WTC11 (cell line): ENCODE results near the gene TNFAIP3. TPM values are rescaled to one million over a fixed set of nuclear protein-coding genes. Genes with fewer than 3 reads are reported as not detected.

Source experiments
- ATAC-seq: fragments of 200-7000 bp; cut with Tn5 transposase; 2 replicates; pipeline ENCODE4 v1.10.0; 2021; ENCODE audit warnings: mild to moderate bottlenecking, moderate library complexity
- CTCF ChIA-PET: fragments of 300-600 bp; sonication (Branson Sonifier 250); formaldehyde crosslinking; loops from one replicate; lab custom pipeline; 2021; ENCODE audit warnings: antibody characterized with exemption; lab: Charles Lee
- POLR2A ChIA-PET: fragments of 350-600 bp; sonication (Branson Sonifier 250); formaldehyde crosslinking; loops from one replicate; lab custom pipeline; 2021; ENCODE audit warnings: antibody characterized with exemption; lab: Charles Lee
- DNase-seq: peaks from one replicate; pipeline ENCODE4 v3.0.0; 2021; ENCODE audit warnings: low spot score
- H3K27ac Mint-ChIP-seq: 2 replicates; pipeline ENCODE4 v1.8.0; 2021; ENCODE audit warnings: mixed read lengths
- H3K27me3 Mint-ChIP-seq: 2 replicates; pipeline ENCODE4 v1.8.0; 2021; ENCODE audit warnings: low read depth, mild to moderate bottlenecking, moderate library complexity, mixed read lengths
- H3K36me3 Mint-ChIP-seq: 2 replicates; pipeline ENCODE4 v1.8.0; 2021; ENCODE audit warnings: mixed read lengths
- H3K4me1 Mint-ChIP-seq: 2 replicates; pipeline ENCODE4 v1.8.0; 2022; ENCODE audit warnings: mixed read lengths
- H3K4me3 Mint-ChIP-seq: 2 replicates; pipeline ENCODE4 v1.8.0; 2021; ENCODE audit warnings: mild to moderate bottlenecking, moderate library complexity, mixed read lengths
- H3K9me3 Mint-ChIP-seq: 2 replicates; pipeline ENCODE4 v1.8.0; 2021; ENCODE audit warnings: mixed read lengths
- CREB1 ChIP-seq: sonication (generic); formaldehyde crosslinking; IDR thresholded peaks from 2 replicates; pipeline ENCODE4 v1.8.0; 2023; ENCODE audit warnings: mild to moderate bottlenecking, missing genetic modification reagents
- ELF4 ChIP-seq: sonication (generic); formaldehyde crosslinking; IDR thresholded peaks from 2 replicates; pipeline ENCODE4 v1.8.1; 2022; ENCODE audit warnings: low read depth, mild to moderate bottlenecking, moderate library complexity, missing genetic modification reagents
- EMX1 ChIP-seq: fragments of 250-450 bp; sonication (Bioruptor Pico); IDR thresholded peaks from 2 replicates; pipeline ENCODE4 v1.8.0; 2021; ENCODE audit warnings: mild to moderate bottlenecking
- ETV6 ChIP-seq: sonication (generic); formaldehyde crosslinking; IDR thresholded peaks from 2 replicates; pipeline ENCODE4 v1.8.1; 2022; ENCODE audit warnings: mild to moderate bottlenecking, missing genetic modification reagents
- FOXJ3 ChIP-seq: sonication (generic); formaldehyde crosslinking; IDR thresholded peaks from 2 replicates; pipeline ENCODE4 v1.9.0; 2021; ENCODE audit warnings: missing genetic modification reagents, mild to moderate bottlenecking, borderline replicate concordance
- IRF2 ChIP-seq: sonication (generic); formaldehyde crosslinking; IDR thresholded peaks from 2 replicates; pipeline ENCODE4 v1.8.0; 2022; ENCODE audit warnings: low read depth, missing genetic modification reagents, borderline replicate concordance
- KAT7 ChIP-seq: sonication (generic); formaldehyde crosslinking; IDR thresholded peaks from 2 replicates; pipeline ENCODE4 v1.8.1; 2023; ENCODE audit warnings: missing genetic modification reagents, mild to moderate bottlenecking, borderline replicate concordance
- MXD4 ChIP-seq: fragments of 250-450 bp; sonication (Bioruptor Pico); IDR thresholded peaks from 2 replicates; pipeline ENCODE4 v1.8.0; 2021; ENCODE audit warnings: mild to moderate bottlenecking, moderate library complexity, borderline replicate concordance
- NR1H2 ChIP-seq: sonication (generic); formaldehyde crosslinking; IDR thresholded peaks from 2 replicates; pipeline ENCODE4 v1.9.0; 2021; ENCODE audit warnings: mild to moderate bottlenecking, moderate library complexity, missing genetic modification reagents
- OVOL2 ChIP-seq: fragments of 250-450 bp; sonication (Bioruptor Pico); IDR thresholded peaks from 2 replicates; pipeline ENCODE4 v1.9.0; 2021; ENCODE audit warnings: mild to moderate bottlenecking, borderline replicate concordance
- RORB ChIP-seq: fragments of 250-450 bp; sonication (Bioruptor Pico); IDR thresholded peaks from 2 replicates; pipeline ENCODE4 v1.9.0; 2021; ENCODE audit warnings: mild to moderate bottlenecking
- SP1 ChIP-seq: sonication (generic); formaldehyde crosslinking; conservative IDR thresholded peaks from 2 replicates; pipeline ENCODE4 v1.8.1; 2022; ENCODE audit warnings: missing genetic modification reagents
- ZNF138 ChIP-seq: sonication (generic); formaldehyde crosslinking; conservative IDR thresholded peaks from 2 replicates; pipeline ENCODE4 v1.8.1; 2022; ENCODE audit warnings: mild to moderate bottlenecking, moderate library complexity, missing genetic modification reagents
- ZNF263 ChIP-seq: sonication (generic); formaldehyde crosslinking; IDR thresholded peaks from 2 replicates; pipeline ENCODE4 v1.8.1; 2022; ENCODE audit warnings: low read depth, mild to moderate bottlenecking, moderate library complexity, missing genetic modification reagents
- ZNF317 ChIP-seq: sonication (generic); formaldehyde crosslinking; IDR thresholded peaks from 2 replicates; pipeline ENCODE4 v1.8.1; 2023; ENCODE audit warnings: low read depth, mild to moderate bottlenecking, moderate library complexity, missing genetic modification reagents, borderline replicate concordance
- ZNF423 ChIP-seq: fragments of 250-450 bp; sonication (Bioruptor Pico); IDR thresholded peaks from 2 replicates; pipeline ENCODE4 v2.1.2; 2022; ENCODE audit warnings: mild to moderate bottlenecking, moderate library complexity
- ZNF671 ChIP-seq: fragments of 250-450 bp; sonication (Bioruptor Pico); IDR thresholded peaks from 2 replicates; pipeline ENCODE4 v1.8.0; 2021; ENCODE audit warnings: mild to moderate bottlenecking
- total RNA-seq: library from RNA; stranded (reverse); gene quantifications from 3 replicates; pipeline ENCODE4 v1.2.3, GENCODE V29; 2021
- TF ChIP-seq, protein P1 (sequence below): sonication (generic); formaldehyde crosslinking; conservative IDR thresholded peaks from 2 replicates; pipeline ENCODE4 v1.8.1; 2023; ENCODE audit warnings: mild to moderate bottlenecking, low read depth, missing genetic modification reagents, moderate library complexity
- TF ChIP-seq, protein P2 (sequence below): sonication (generic); formaldehyde crosslinking; IDR thresholded peaks from 2 replicates; pipeline ENCODE4 v1.8.0; 2023; ENCODE audit warnings: missing genetic modification reagents
- TF ChIP-seq, protein P3 (sequence below): sonication (generic); formaldehyde crosslinking; IDR thresholded peaks from 2 replicates; pipeline ENCODE4 v1.8.1; 2022; ENCODE audit warnings: low read depth, mild to moderate bottlenecking, moderate library complexity, missing genetic modification reagents, borderline replicate concordance
- TF ChIP-seq, protein P4 (sequence below): sonication (generic); formaldehyde crosslinking; IDR thresholded peaks from 2 replicates; pipeline ENCODE4 v1.8.0; 2022; ENCODE audit warnings: mild to moderate bottlenecking, missing genetic modification reagents
- TF ChIP-seq, protein P5 (sequence below): sonication (generic); formaldehyde crosslinking; IDR thresholded peaks from 2 replicates; pipeline ENCODE4 v1.8.1; 2023; ENCODE audit warnings: mild to moderate bottlenecking, missing genetic modification reagents, moderate library complexity
- TF ChIP-seq, protein P6 (sequence below): fragments of 250-450 bp; sonication (Bioruptor Pico); IDR thresholded peaks from 2 replicates; pipeline ENCODE4 v1.9.0; 2021; ENCODE audit warnings: mild to moderate bottlenecking

Gene TNFAIP3
- total RNA-seq, 1 experiment from 2014 or later = 4.2 TPM

DNA sequence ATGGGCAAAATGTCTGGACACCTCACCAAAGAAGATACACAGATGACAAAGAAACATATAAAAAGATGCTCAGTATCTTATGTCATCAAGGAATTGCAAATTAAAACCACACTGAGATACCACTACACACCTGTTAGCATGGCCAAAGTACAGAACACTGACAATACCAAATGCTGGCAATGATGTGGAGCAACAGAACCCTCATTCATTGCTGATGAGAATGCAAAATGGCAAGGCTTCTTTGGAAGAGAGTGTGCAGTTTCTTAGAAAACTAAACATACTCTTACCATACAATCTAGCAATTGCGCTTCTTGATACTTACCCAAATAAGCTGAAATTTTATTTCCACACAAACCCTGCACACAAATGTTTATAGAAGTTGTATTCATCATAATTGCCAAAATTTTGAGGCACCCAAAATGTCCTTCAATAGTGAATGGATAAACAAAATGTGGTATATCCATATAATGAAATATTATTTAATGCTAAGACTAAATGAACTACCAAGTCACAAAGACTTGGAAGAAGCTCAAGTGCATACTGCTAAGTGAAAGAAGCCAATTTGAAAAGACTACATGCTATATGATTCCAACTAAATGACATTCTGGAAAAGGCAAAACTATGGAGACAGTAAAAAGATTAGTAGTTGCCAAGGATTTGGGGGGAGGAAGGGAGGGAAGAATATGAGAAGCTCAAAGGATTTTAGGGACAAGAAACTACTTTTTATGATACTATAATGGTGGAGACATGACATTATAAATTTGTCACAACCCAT lies 50.7 kb downstream of the TNFAIP3 start:
- H3K4me3 Mint-ChIP-seq = no peak overlapping the region
- H3K27ac Mint-ChIP-seq = no peak overlapping the region
- DNase-seq = no peak
- H3K36me3 Mint-ChIP-seq = peaks cover 5% of the 10 kb centered on the region
- no peak for TF ChIP-seq ZNF671 (CRISPR knock-in tag)
- no peak for TF ChIP-seq IRF2
- TF ChIP-seq, protein P1, sequence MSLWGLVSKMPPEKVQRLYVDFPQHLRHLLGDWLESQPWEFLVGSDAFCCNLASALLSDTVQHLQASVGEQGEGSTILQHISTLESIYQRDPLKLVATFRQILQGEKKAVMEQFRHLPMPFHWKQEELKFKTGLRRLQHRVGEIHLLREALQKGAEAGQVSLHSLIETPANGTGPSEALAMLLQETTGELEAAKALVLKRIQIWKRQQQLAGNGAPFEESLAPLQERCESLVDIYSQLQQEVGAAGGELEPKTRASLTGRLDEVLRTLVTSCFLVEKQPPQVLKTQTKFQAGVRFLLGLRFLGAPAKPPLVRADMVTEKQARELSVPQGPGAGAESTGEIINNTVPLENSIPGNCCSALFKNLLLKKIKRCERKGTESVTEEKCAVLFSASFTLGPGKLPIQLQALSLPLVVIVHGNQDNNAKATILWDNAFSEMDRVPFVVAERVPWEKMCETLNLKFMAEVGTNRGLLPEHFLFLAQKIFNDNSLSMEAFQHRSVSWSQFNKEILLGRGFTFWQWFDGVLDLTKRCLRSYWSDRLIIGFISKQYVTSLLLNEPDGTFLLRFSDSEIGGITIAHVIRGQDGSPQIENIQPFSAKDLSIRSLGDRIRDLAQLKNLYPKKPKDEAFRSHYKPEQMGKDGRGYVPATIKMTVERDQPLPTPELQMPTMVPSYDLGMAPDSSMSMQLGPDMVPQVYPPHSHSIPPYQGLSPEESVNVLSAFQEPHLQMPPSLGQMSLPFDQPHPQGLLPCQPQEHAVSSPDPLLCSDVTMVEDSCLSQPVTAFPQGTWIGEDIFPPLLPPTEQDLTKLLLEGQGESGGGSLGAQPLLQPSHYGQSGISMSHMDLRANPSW (CRISPR knock-in tag) = no peak
- TF ChIP-seq, protein P2, sequence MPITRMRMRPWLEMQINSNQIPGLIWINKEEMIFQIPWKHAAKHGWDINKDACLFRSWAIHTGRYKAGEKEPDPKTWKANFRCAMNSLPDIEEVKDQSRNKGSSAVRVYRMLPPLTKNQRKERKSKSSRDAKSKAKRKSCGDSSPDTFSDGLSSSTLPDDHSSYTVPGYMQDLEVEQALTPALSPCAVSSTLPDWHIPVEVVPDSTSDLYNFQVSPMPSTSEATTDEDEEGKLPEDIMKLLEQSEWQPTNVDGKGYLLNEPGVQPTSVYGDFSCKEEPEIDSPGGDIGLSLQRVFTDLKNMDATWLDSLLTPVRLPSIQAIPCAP (CRISPR knock-in tag) = no peak
- TF ChIP-seq RORB (CRISPR knock-in tag) = no peak
- ATAC-seq = no peak
- CTCF ChIA-PET = no interaction called here
- POLR2A ChIA-PET = no interaction called here
- H3K9me3 Mint-ChIP-seq = peaks cover 21% of the 10 kb centered on the region
- H3K4me1 Mint-ChIP-seq = 0 out of 2 replicates have a peak, but pooled peaks cover 3% of the 10 kb centered on the region
- 0 out of 2 replicates have a peak, but pooled peaks cover 2% of the 10 kb centered on the region for H3K27me3 Mint-ChIP-seq

DNA sequence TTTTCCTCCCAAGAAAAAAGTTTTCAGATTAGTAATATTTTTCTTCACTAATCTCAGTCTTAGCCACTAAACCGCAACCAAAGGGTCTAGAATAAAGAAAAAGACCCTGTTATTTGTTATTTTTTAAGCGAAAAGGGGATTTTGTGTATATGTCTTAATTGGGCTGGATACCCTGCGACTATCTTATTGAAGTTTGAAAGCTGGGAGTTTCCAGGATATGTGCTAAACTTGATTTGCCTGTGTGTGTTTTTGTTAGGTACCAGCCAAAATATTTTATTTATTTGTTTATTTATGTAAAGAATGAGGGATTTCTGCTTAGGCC lies 52.4 kb downstream of the TNFAIP3 start:
- Mint-ChIP-seq H3K27me3 (peaks cover 6% of the 10 kb centered on the region; the same call in 1 of the 2 replicates), H3K9me3 (peaks cover 5% of the 10 kb centered on the region), H3K4me3 (no peak overlapping the region), H3K4me1 (0 out of 2 replicates have a peak, but pooled peaks cover 3% of the 10 kb centered on the region), H3K27ac (no peak overlapping the region), H3K36me3 (no peaks in the 10 kb centered on the region)
- no peak for DNase-seq
- no peak for ATAC-seq
- CTCF ChIA-PET = no interaction called here
- POLR2A ChIA-PET = no interaction called here
- TF ChIP-seq, protein P3, sequence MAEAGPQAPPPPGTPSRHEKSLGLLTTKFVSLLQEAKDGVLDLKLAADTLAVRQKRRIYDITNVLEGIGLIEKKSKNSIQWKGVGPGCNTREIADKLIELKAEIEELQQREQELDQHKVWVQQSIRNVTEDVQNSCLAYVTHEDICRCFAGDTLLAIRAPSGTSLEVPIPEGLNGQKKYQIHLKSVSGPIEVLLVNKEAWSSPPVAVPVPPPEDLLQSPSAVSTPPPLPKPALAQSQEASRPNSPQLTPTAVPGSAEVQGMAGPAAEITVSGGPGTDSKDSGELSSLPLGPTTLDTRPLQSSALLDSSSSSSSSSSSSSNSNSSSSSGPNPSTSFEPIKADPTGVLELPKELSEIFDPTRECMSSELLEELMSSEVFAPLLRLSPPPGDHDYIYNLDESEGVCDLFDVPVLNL (CRISPR knock-in tag) = no peak
- TF ChIP-seq KAT7 (CRISPR knock-in tag) = no peak
- TF ChIP-seq, protein P4, sequence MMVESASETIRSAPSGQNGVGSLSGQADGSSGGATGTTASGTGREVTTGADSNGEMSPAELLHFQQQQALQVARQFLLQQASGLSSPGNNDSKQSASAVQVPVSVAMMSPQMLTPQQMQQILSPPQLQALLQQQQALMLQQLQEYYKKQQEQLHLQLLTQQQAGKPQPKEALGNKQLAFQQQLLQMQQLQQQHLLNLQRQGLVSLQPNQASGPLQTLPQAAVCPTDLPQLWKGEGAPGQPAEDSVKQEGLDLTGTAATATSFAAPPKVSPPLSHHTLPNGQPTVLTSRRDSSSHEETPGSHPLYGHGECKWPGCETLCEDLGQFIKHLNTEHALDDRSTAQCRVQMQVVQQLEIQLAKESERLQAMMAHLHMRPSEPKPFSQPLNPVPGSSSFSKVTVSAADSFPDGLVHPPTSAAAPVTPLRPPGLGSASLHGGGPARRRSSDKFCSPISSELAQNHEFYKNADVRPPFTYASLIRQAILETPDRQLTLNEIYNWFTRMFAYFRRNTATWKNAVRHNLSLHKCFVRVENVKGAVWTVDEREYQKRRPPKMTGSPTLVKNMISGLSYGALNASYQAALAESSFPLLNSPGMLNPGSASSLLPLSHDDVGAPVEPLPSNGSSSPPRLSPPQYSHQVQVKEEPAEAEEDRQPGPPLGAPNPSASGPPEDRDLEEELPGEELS (CRISPR knock-in tag) = no peak
- TF ChIP-seq EMX1 (CRISPR knock-in tag) = no peak
- no peak for TF ChIP-seq SP1 (CRISPR knock-in tag)
- TF ChIP-seq ETV6 (CRISPR knock-in tag) = no peak
- no peak for TF ChIP-seq FOXJ3 (CRISPR knock-in tag)

DNA sequence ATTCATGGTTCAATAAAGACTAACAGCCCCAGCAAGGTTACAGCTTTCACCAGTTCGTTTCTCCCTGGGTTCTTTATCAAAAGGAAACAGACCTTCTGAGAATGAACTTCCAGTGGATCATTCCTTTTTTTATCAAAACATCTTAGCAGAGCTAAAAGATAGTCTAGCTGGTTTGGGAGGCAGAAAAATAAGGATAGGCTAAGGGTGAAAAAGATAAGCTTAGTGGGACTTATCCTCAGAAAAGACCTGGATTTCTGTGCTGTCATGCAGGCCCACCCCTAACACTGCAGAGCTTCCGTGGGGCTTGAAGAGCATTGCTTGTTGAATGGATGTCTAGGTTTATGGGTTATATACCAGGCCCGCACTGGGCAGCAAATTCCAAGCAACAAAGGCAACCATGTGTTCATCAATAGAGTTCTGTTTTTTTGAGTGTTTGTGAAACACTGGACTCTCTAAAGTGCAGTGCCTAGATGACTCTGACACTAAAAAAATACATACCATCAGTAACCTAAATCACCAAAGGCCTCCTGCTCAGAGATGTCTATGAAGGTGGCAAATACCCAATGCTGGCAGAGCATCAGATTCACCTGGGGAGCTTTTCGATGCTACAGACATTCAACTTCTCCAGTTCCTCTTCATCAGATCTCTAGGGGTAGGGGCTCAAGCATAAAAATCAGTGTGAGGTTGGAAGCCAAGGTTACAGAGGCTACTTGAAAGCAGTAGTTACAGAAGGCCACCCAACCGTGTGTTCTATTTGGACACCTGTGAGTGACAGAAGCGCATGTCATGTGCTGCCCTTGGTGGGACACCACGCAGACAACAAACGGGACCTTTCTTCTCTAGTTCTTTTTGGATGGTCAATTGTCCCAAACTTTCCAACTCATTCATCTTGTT lies 53.0 kb downstream of the TNFAIP3 start:
- ChIA-PET CTCF (interaction anchor here (1.4 kb wide), 1 partner anchor 212 kb away, joined by 4 read pairs; no protein-coding TSS in a partner anchor), POLR2A (no interaction called here)
- no peaks in the 10 kb centered on the region for H3K9me3 Mint-ChIP-seq
- peaks cover 3% of the 10 kb centered on the region for H3K4me1 Mint-ChIP-seq
- H3K4me3 Mint-ChIP-seq = no peak overlapping the region
- no peaks in the 10 kb centered on the region for H3K36me3 Mint-ChIP-seq
- ATAC-seq = no peak
- no peak for DNase-seq
- no peak overlapping the region for H3K27ac Mint-ChIP-seq
- H3K27me3 Mint-ChIP-seq = peaks cover 4% of the 10 kb centered on the region; the same call in 1 of the 2 replicates
- TF ChIP-seq OVOL2 (CRISPR knock-in tag) = no peak
- no peak for TF ChIP-seq ELF4
- TF ChIP-seq CREB1 (CRISPR knock-in tag) = no peak
- TF ChIP-seq ZNF423 (CRISPR knock-in tag) = no peak
- no peak for TF ChIP-seq ZNF263 (CRISPR knock-in tag)
- no peak for TF ChIP-seq ZNF138 (CRISPR knock-in tag)
- TF ChIP-seq, protein P5, sequence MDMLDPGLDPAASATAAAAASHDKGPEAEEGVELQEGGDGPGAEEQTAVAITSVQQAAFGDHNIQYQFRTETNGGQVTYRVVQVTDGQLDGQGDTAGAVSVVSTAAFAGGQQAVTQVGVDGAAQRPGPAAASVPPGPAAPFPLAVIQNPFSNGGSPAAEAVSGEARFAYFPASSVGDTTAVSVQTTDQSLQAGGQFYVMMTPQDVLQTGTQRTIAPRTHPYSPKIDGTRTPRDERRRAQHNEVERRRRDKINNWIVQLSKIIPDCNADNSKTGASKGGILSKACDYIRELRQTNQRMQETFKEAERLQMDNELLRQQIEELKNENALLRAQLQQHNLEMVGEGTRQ (CRISPR knock-in tag) = no peak
- no peak for TF ChIP-seq NR1H2
- no peak for TF ChIP-seq ZNF317 (CRISPR knock-in tag)
- TF ChIP-seq, protein P6, sequence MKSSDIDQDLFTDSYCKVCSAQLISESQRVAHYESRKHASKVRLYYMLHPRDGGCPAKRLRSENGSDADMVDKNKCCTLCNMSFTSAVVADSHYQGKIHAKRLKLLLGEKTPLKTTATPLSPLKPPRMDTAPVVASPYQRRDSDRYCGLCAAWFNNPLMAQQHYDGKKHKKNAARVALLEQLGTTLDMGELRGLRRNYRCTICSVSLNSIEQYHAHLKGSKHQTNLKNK (CRISPR knock-in tag) = no peak
- no peak for TF ChIP-seq MXD4 (CRISPR knock-in tag)
